Loucy (cell line): ENCODE results near the gene SLAMF6.
A peak's percentile ranks its signal among the peaks of the same experiment; 100 is the strongest.
"Not testable (repeated sequence)": the region's sequence is repeated elsewhere in the genome, so short reads cannot be mapped to it uniquely, and the experiment has no call there.

Source experiments
- H2AFZ ChIP-seq: fragments of 200-600 bp; sonication (generic); 2 replicates; pipeline ENCODE4 v1.6.0; 2016; ENCODE audit warnings: antibody characterized with exemption, mild to moderate bottlenecking, low read length, moderate library complexity
- H3F3A ChIP-seq: fragments of 200-600 bp; 2 replicates; pipeline ENCODE4 v1.6.0; 2016; ENCODE audit warnings: antibody characterized with exemption, low read depth, mild to moderate bottlenecking
- H3K27me3 ChIP-seq: fragments of 200-600 bp; sonication (generic); 2 replicates; pipeline ENCODE4 v1.6.1; 2014; ENCODE audit warnings: low read length, mild to moderate bottlenecking; ENCODE audit not compliant: insufficient read depth, poor library complexity, severe bottlenecking
- H3K36me3 ChIP-seq: fragments of 200-600 bp; sonication (generic); 2 replicates; pipeline ENCODE4 v1.6.1; 2016; ENCODE audit warnings: low read length; ENCODE audit not compliant: insufficient read depth
- H3K4me1 ChIP-seq: fragments of 200-600 bp; sonication (generic); 2 replicates; pipeline ENCODE4 v1.5.1; 2014; ENCODE audit warnings: low read length, mild to moderate bottlenecking; ENCODE audit not compliant: insufficient read depth, poor library complexity, severe bottlenecking
- H3K4me2 ChIP-seq: fragments of 200-600 bp; sonication (generic); 2 replicates; pipeline ENCODE4 v1.6.0; 2014; ENCODE audit warnings: antibody characterized with exemption, low read length, low read depth, mild to moderate bottlenecking; ENCODE audit not compliant: poor library complexity, severe bottlenecking
- H3K4me3 ChIP-seq: fragments of 200-600 bp; sonication (generic); 2 replicates; pipeline ENCODE4 v1.5.1; 2014; ENCODE audit warnings: low read length, mild to moderate bottlenecking, mixed read lengths; ENCODE audit not compliant: poor library complexity, severe bottlenecking
- H3K79me2 ChIP-seq: fragments of 200-600 bp; sonication (generic); 2 replicates; pipeline ENCODE4 v1.6.1; 2014; ENCODE audit warnings: low read length; ENCODE audit not compliant: insufficient read depth
- H3K9ac ChIP-seq: fragments of 200-600 bp; sonication (generic); 2 replicates; pipeline ENCODE4 v1.6.0; 2014; ENCODE audit warnings: mild to moderate bottlenecking, low read depth, low read length, moderate library complexity; ENCODE audit not compliant: poor library complexity, severe bottlenecking
- H3K9me2 ChIP-seq: fragments of 200-600 bp; sonication (generic); replicated peaks from 2 replicates; pipeline ENCODE4 v1.6.1; 2016; ENCODE audit warnings: low read depth, low read length, mixed read lengths
- H3K9me3 ChIP-seq: fragments of 200-600 bp; sonication (generic); 2 replicates; pipeline ENCODE4 v1.6.1; 2014; ENCODE audit warnings: mild to moderate bottlenecking, antibody characterized with exemption, low read length, low read depth; ENCODE audit not compliant: insufficient read depth
- H4K20me1 ChIP-seq: fragments of 200-600 bp; sonication (generic); 2 replicates; pipeline ENCODE4 v1.6.0; 2014; ENCODE audit warnings: antibody characterized with exemption, low read length, mild to moderate bottlenecking; ENCODE audit not compliant: insufficient read depth, poor library complexity, severe bottlenecking
- CTCF ChIP-seq: fragments of 200-600 bp; sonication (generic); conservative IDR thresholded peaks from 2 replicates; pipeline ENCODE4 v1.5.1; 2014; ENCODE audit warnings: mild to moderate bottlenecking, antibody characterized with exemption, low read length
- EZH2phosphoT487 ChIP-seq: fragments of 200-600 bp; IDR thresholded peaks from 2 replicates; pipeline ENCODE4 v1.6.1; 2018; ENCODE audit warnings: antibody characterized with exemption, mild to moderate bottlenecking, moderate library complexity, borderline replicate concordance

SLAMF6 gene

GRCh38 chr1:160499631-160500030 lies 23.4 kb downstream of the SLAMF6 start:
- Histone ChIP-seq H3K4me1 (no peaks in the 10 kb centered on the region), H3K9me2 (no peaks in the 10 kb centered on the region), H3K4me2 (no peak overlapping the region), H3F3A (no peaks in the 10 kb centered on the region), H3K9me3 (peaks cover 12% of the 10 kb centered on the region; the same call in 1 of the 2 replicates), H2AFZ (no peak overlapping the region), H3K9ac (no peak overlapping the region), H3K36me3 (no peaks in the 10 kb centered on the region), H3K79me2 (no peaks in the 10 kb centered on the region), H3K27me3 (no peaks in the 10 kb centered on the region), H3K4me3 (no peak overlapping the region), H4K20me1 (no peaks in the 10 kb centered on the region)
- TF ChIP-seq CTCF (no peak), EZH2phosphoT487 (no peak)

- H3K36me3 ChIP-seq, H3K4me1 ChIP-seq, H2AFZ ChIP-seq, H3F3A ChIP-seq, H3K27me3 ChIP-seq, H3K9me2 ChIP-seq, H3K4me3 ChIP-seq, H4K20me1 ChIP-seq, H3K79me2 ChIP-seq, H3K4me2 ChIP-seq, H3K9ac ChIP-seq: not testable (repeated sequence)
- H3K9me3 ChIP-seq = peaks cover 12% of the 10 kb centered on the region; the same call in 1 of the 2 replicates
Measured at GRCh38 chr1:160498301-160499065, 24.6 kb downstream of the SLAMF6 start.

GRCh38 chr1:160496334-160496733 lies 26.7 kb downstream of the SLAMF6 start:
- Histone ChIP-seq H3K4me2 (no peak overlapping the region), H3K4me1 (no peaks in the 10 kb centered on the region), H3K9me2 (no peaks in the 10 kb centered on the region), H3K9ac (no peak overlapping the region), H3K9me3 (peaks cover 12% of the 10 kb centered on the region; the same call in 1 of the 2 replicates), H3K79me2 (no peaks in the 10 kb centered on the region), H3K4me3 (no peak overlapping the region), H3K27me3 (no peaks in the 10 kb centered on the region), H3K36me3 (no peaks in the 10 kb centered on the region), H2AFZ (no peak overlapping the region), H3F3A (no peaks in the 10 kb centered on the region), H4K20me1 (no peaks in the 10 kb centered on the region)
- no peak for TF ChIP-seq CTCF
- TF ChIP-seq EZH2phosphoT487 = no peak

GRCh38 chr1:160494620-160495019 lies 28.4 kb downstream of the SLAMF6 start:
- Histone ChIP-seq H3K36me3 (no peaks in the 10 kb centered on the region), H3K4me3 (no peak overlapping the region), H3K9me2 (no peaks in the 10 kb centered on the region), H3F3A (no peaks in the 10 kb centered on the region), H3K4me2 (no peak overlapping the region), H2AFZ (no peak overlapping the region), H3K4me1 (no peaks in the 10 kb centered on the region), H3K9me3 (peaks cover 12% of the 10 kb centered on the region; the same call in 1 of the 2 replicates), H3K9ac (no peak overlapping the region), H4K20me1 (no peaks in the 10 kb centered on the region), H3K27me3 (no peaks in the 10 kb centered on the region), H3K79me2 (no peaks in the 10 kb centered on the region)
- TF ChIP-seq CTCF (peak; percentile 53), EZH2phosphoT487 (no peak)
